Tibial nerve (tissue), 4 donors: Measurements from ENCODE around the gene SEMA5A.

Source experiments
- EP300 ChIP-seq, 2 donors: sonication (generic); formaldehyde crosslinking; IDR thresholded peaks; one replicate each; pipeline ENCODE4 v1.6.1; 2017; ENCODE audit warnings: antibody characterized with exemption in 2 of 2, mild to moderate bottlenecking in 1 of 2
- POLR2A ChIP-seq, 2 donors: fragments of 450-650 bp; IDR thresholded peaks; one replicate each; pipeline ENCODE4 v1.6.1; 2017; ENCODE audit warnings: antibody characterized with exemption in 2 of 2, mild to moderate bottlenecking in 2 of 2, moderate library complexity in 2 of 2
- TF ChIP-seq, protein P1 (sequence below), 5 experiments: fragments of 200-600 bp in 3 of 5; fragments of 450-650 bp in 2 of 5; sonication (generic) in 3 of 5; IDR thresholded peaks; one replicate each; pipeline ENCODE4 v1.5.1; 2016 to 2019; ENCODE audit warnings: antibody characterized with exemption in 5 of 5, mild to moderate bottlenecking in 3 of 5, moderate library complexity in 2 of 5

- TF ChIP-seq POLR2A (IDR thresholded peaks at IDR 0.05): no peak
- TF ChIP-seq, protein P1, sequence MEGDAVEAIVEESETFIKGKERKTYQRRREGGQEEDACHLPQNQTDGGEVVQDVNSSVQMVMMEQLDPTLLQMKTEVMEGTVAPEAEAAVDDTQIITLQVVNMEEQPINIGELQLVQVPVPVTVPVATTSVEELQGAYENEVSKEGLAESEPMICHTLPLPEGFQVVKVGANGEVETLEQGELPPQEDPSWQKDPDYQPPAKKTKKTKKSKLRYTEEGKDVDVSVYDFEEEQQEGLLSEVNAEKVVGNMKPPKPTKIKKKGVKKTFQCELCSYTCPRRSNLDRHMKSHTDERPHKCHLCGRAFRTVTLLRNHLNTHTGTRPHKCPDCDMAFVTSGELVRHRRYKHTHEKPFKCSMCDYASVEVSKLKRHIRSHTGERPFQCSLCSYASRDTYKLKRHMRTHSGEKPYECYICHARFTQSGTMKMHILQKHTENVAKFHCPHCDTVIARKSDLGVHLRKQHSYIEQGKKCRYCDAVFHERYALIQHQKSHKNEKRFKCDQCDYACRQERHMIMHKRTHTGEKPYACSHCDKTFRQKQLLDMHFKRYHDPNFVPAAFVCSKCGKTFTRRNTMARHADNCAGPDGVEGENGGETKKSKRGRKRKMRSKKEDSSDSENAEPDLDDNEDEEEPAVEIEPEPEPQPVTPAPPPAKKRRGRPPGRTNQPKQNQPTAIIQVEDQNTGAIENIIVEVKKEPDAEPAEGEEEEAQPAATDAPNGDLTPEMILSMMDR (IDR thresholded peaks at IDR 0.05): no peak
- TF ChIP-seq EP300 (IDR thresholded peaks at IDR 0.05): no peak
These were observed 276.9 kb downstream of the SEMA5A start for GRCh38 chr5:9269014-9269413.
